K562 (cell line): ENCODE measurements around the gene C3. TPM values are rescaled to one million over a fixed set of nuclear protein-coding genes. Genes with fewer than 3 reads are reported as not detected.

ENCODE experiments used
- CTCF ChIP-seq, 3 experiments: IDR thresholded peaks in 2 of 3; conservative IDR thresholded peaks in 1 of 3; 2 replicates each; pipeline ENCODE4 v1.5.1; 2011 to 2012; ENCODE audit warnings: low read length in 3 of 3, mild to moderate bottlenecking in 3 of 3, control low read depth in 2 of 3, improper control_type of control experiment in 1 of 3, inconsistent platforms in 1 of 3, low read depth in 1 of 3, mixed read lengths in 1 of 3, moderate library complexity in 1 of 3; ENCODE audit not compliant: insufficient read depth in 2 of 3
- DDX20 ChIP-seq: fragments of 450-650 bp; IDR thresholded peaks from 2 replicates; pipeline ENCODE4 v1.6.1; 2016; ENCODE audit warnings: missing genetic modification characterization, low read depth, mild to moderate bottlenecking, missing compliant biosample characterization, moderate library complexity
- ELK1 ChIP-seq: sonication (generic); formaldehyde crosslinking; IDR thresholded peaks from 2 replicates; pipeline ENCODE4 v1.8.1; 2022; ENCODE audit warnings: missing genetic modification reagents
- FIP1L1 ChIP-seq: fragments of 200-400 bp; formaldehyde crosslinking; IDR thresholded peaks from 2 replicates; pipeline ENCODE4 v1.6.1; 2018; ENCODE audit warnings: mild to moderate bottlenecking, low read depth, low read length; ENCODE audit not compliant: poor library complexity, severe bottlenecking
- FOSL1 ChIP-seq: fragments of 200-800 bp; sonication (Bioruptor generic); conservative IDR thresholded peaks from 2 replicates; pipeline ENCODE4 v1.6.1; 2016; ENCODE audit warnings: missing genetic modification characterization, missing compliant biosample characterization
- LEF1 ChIP-seq: fragments of 450-650 bp; IDR thresholded peaks from 2 replicates; pipeline ENCODE4 v1.6.1; 2016; ENCODE audit warnings: mild to moderate bottlenecking
- NFIC ChIP-seq: fragments of 450-650 bp; IDR thresholded peaks from 2 replicates; pipeline ENCODE4 v1.6.1; 2017; ENCODE audit warnings: mild to moderate bottlenecking, inconsistent platforms
- PHB2 ChIP-seq: fragments of 450-650 bp; IDR thresholded peaks from 2 replicates; pipeline ENCODE4 v1.6.1; 2017; ENCODE audit warnings: low read depth
- RFX1 ChIP-seq: fragments of 450-650 bp; IDR thresholded peaks from 2 replicates; pipeline ENCODE4 v1.6.1; 2016; ENCODE audit warnings: mild to moderate bottlenecking, moderate library complexity
- RNF2 ChIP-seq: sonication (generic); IDR thresholded peaks from 2 replicates; pipeline ENCODE4 v1.6.1; 2016
- SMARCA5 ChIP-seq: fragments of 450-650 bp; IDR thresholded peaks from 2 replicates; pipeline ENCODE4 v1.6.1; 2016
- SMARCC2 ChIP-seq: fragments of 450-650 bp; IDR thresholded peaks from 2 replicates; pipeline ENCODE4 v1.6.1; 2017; ENCODE audit warnings: antibody characterized with exemption, moderate library complexity, mild to moderate bottlenecking, low read depth
- TAF7 ChIP-seq: fragments of 450-650 bp; IDR thresholded peaks from 2 replicates; pipeline ENCODE4 v1.6.1; 2016; ENCODE audit warnings: missing genetic modification characterization, missing compliant biosample characterization
- ZBTB8A ChIP-seq: fragments of 450-650 bp; IDR thresholded peaks from 2 replicates; pipeline ENCODE4 v1.6.1; 2018; ENCODE audit warnings: mild to moderate bottlenecking, moderate library complexity; ENCODE audit not compliant: partially characterized antibody
- polyA plus RNA-seq, 8 experiments: library from polyadenylated mRNA; depleted of rRNA in 4 of 8; stranded (reverse) in 5 of 8; unstranded in 3 of 8; fragments of >200 nt; fragmentation: Nextera tagmentation in 2 of 8; fragmentation: Illumina TruSeq in 1 of 8; extraction: Ambion mirVana in 2 of 8; extraction: Trizol in 1 of 8; gene quantifications; 2 replicates each; pipeline versions ENCODE4 v1.2.1 to v1.2.3, GENCODE V29; 2011 to 2014; ENCODE audit warnings: inconsistent platforms in 1 of 8, missing spikeins in 1 of 8
- total RNA-seq, 7 experiments: library from RNA; depleted of rRNA in 6 of 7; stranded (reverse); fragments of >200 nt in 6 of 7; fragmentation: Illumina TruSeq in 2 of 7; extraction: Trizol in 2 of 7; gene quantifications; 2 replicates each; pipeline versions ENCODE4 v1.2.1 to v1.2.3, GENCODE V29; 2011 to 2021; ENCODE audit warnings: low replicate concordance in 1 of 7
- TF ChIP-seq, protein P1 (sequence below): fragments of 450-650 bp; IDR thresholded peaks from 2 replicates; pipeline ENCODE4 v1.7.0; 2016; ENCODE audit warnings: borderline replicate concordance
- TF ChIP-seq, protein P2 (sequence below), 2 experiments: fragments of 450-650 bp in 1 of 2; IDR thresholded peaks; 2 replicates each; pipeline ENCODE4 v1.6.1; 2011 to 2017; ENCODE audit warnings: low read depth in 2 of 2, antibody characterized with exemption in 1 of 2, borderline replicate concordance in 1 of 2, low read length in 1 of 2, mild to moderate bottlenecking in 1 of 2, mixed read lengths in 1 of 2; ENCODE audit not compliant: control insufficient read depth in 1 of 2
- TF ChIP-seq, protein P3 (sequence below), 2 experiments: fragments of 150-350 bp in 1 of 2; IDR thresholded peaks; 2 replicates each; pipeline ENCODE4 v1.6.1; 2012 to 2016; ENCODE audit warnings: low read depth in 2 of 2, low read length in 2 of 2, mild to moderate bottlenecking in 1 of 2, moderate library complexity in 1 of 2

C3 gene
- total and polyA plus RNA-seq, 9 of the 15 experiments (the other 6 are each of a cell fraction or from before 2014, with no cell fraction given): 0.59 to 10.6 (median 2.2) TPM

GRCh38 chr19:6674868-6675305 lies 45.6 kb downstream of the C3 start (continued):
- TF ChIP-seq, protein P1, sequence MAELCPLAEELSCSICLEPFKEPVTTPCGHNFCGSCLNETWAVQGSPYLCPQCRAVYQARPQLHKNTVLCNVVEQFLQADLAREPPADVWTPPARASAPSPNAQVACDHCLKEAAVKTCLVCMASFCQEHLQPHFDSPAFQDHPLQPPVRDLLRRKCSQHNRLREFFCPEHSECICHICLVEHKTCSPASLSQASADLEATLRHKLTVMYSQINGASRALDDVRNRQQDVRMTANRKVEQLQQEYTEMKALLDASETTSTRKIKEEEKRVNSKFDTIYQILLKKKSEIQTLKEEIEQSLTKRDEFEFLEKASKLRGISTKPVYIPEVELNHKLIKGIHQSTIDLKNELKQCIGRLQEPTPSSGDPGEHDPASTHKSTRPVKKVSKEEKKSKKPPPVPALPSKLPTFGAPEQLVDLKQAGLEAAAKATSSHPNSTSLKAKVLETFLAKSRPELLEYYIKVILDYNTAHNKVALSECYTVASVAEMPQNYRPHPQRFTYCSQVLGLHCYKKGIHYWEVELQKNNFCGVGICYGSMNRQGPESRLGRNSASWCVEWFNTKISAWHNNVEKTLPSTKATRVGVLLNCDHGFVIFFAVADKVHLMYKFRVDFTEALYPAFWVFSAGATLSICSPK: no peak
- peak; percentile 51; the same call in 1 of the 2 replicates for TF ChIP-seq TAF7 (tag)
- TF ChIP-seq, protein P2, sequence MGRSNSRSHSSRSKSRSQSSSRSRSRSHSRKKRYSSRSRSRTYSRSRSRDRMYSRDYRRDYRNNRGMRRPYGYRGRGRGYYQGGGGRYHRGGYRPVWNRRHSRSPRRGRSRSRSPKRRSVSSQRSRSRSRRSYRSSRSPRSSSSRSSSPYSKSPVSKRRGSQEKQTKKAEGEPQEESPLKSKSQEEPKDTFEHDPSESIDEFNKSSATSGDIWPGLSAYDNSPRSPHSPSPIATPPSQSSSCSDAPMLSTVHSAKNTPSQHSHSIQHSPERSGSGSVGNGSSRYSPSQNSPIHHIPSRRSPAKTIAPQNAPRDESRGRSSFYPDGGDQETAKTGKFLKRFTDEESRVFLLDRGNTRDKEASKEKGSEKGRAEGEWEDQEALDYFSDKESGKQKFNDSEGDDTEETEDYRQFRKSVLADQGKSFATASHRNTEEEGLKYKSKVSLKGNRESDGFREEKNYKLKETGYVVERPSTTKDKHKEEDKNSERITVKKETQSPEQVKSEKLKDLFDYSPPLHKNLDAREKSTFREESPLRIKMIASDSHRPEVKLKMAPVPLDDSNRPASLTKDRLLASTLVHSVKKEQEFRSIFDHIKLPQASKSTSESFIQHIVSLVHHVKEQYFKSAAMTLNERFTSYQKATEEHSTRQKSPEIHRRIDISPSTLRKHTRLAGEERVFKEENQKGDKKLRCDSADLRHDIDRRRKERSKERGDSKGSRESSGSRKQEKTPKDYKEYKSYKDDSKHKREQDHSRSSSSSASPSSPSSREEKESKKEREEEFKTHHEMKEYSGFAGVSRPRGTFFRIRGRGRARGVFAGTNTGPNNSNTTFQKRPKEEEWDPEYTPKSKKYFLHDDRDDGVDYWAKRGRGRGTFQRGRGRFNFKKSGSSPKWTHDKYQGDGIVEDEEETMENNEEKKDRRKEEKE (IDR thresholded peaks at IDR 0.05; ENCODE audit: borderline replicate concordance in 1 of 2, control insufficient read depth in 1 of 2, low read depth in 2 of 2, low read length in 1 of 2): no peak
- 0 out of 2 replicates have a peak, but pooled peaks have one; percentile 15 for TF ChIP-seq SMARCA5
- peak; percentile 71 for TF ChIP-seq NFIC
- peak; percentile 87 for TF ChIP-seq SMARCC2
- peak; percentile 40 to 47 (median 46) for TF ChIP-seq CTCF (IDR thresholded peaks at IDR 0.05 in 2 of 3, conservative IDR thresholded peaks at IDR 0.05 in 1 of 3; ENCODE audit: insufficient read depth in 2 of 3, low read depth in 1 of 3, low read length in 3 of 3)
- no peak for TF ChIP-seq DDX20
- TF ChIP-seq LEF1: 0 out of 2 replicates have a peak, but pooled peaks have one; percentile 31
- TF ChIP-seq, protein P3, sequence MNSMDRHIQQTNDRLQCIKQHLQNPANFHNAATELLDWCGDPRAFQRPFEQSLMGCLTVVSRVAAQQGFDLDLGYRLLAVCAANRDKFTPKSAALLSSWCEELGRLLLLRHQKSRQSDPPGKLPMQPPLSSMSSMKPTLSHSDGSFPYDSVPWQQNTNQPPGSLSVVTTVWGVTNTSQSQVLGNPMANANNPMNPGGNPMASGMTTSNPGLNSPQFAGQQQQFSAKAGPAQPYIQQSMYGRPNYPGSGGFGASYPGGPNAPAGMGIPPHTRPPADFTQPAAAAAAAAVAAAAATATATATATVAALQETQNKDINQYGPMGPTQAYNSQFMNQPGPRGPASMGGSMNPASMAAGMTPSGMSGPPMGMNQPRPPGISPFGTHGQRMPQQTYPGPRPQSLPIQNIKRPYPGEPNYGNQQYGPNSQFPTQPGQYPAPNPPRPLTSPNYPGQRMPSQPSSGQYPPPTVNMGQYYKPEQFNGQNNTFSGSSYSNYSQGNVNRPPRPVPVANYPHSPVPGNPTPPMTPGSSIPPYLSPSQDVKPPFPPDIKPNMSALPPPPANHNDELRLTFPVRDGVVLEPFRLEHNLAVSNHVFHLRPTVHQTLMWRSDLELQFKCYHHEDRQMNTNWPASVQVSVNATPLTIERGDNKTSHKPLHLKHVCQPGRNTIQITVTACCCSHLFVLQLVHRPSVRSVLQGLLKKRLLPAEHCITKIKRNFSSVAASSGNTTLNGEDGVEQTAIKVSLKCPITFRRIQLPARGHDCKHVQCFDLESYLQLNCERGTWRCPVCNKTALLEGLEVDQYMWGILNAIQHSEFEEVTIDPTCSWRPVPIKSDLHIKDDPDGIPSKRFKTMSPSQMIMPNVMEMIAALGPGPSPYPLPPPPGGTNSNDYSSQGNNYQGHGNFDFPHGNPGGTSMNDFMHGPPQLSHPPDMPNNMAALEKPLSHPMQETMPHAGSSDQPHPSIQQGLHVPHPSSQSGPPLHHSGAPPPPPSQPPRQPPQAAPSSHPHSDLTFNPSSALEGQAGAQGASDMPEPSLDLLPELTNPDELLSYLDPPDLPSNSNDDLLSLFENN (IDR thresholded peaks at IDR 0.05; ENCODE audit: low read depth in 2 of 2, low read length in 2 of 2): no peak
- peak; percentile 95 for TF ChIP-seq FOSL1 (tag)
- peak; percentile 83; the same call in 1 of the 2 replicates for TF ChIP-seq RNF2
- TF ChIP-seq ZBTB8A: no peak
- no peak for TF ChIP-seq ELK1 (CRISPR knock-in tag)
- TF ChIP-seq FIP1L1: no peak
- TF ChIP-seq PHB2: no peak
- TF ChIP-seq RFX1: no peak
